CD1c-positive myeloid dendritic cell (primary cell): ENCODE data around the gene MVB12B.
"Not testable (repeated sequence)": the region's sequence is repeated elsewhere in the genome, so short reads cannot be mapped to it uniquely, and the experiment has no call there.

Experiments
- DNase-seq: peaks from one replicate; pipeline ENCODE4 v3.0.0-alpha.2; 2016; ENCODE audit errors: extremely low spot score

MVB12B gene, protein sequence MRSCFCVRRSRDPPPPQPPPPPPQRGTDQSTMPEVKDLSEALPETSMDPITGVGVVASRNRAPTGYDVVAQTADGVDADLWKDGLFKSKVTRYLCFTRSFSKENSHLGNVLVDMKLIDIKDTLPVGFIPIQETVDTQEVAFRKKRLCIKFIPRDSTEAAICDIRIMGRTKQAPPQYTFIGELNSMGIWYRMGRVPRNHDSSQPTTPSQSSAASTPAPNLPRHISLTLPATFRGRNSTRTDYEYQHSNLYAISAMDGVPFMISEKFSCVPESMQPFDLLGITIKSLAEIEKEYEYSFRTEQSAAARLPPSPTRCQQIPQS

DNA sequence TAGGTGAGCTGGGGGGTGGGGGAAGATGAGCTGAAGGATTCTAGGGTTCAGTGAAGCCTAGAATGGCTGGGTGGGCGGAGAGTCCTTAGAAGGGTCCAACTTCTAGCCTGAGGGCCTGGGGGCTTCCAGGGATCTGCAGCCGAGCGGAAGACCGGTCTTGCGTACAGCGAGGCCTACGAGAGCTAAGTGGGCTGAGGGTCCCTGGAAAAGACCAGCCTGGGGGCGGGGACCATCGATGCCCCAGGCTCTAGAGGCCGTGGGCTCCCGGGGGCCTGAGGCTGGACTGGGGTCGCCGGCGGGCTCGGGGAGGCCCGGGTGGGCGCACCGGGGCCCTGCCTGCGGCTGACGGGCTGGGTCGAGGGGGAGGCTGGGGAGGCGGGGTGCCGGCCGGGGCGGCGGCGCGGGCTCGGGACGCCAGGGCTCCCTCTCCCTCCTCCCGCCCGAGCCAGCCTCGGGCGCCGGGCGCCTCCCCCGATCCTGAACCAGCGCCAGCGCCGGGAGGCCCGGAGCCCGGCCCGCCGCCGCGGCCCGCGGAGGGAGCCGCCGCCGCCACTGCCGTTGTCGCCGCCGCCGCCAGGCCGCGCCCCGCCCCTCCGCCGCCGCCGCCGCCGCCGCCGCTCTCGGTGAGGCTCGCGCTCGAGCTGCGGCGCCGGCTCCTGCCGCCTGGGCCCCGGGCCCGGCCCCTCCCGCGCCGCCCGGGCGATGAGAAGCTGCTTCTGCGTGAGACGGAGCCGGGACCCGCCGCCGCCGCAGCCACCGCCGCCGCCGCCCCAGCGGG lies at the start of gene MVB12B:
Gene MVB12B, plus strand, starts transcription at position 602 of the 778 bp plus-strand sequence. Its CDS starts 101 bp downstream, at position 703.
- peak; percentile 70 for DNase-seq

DNA sequence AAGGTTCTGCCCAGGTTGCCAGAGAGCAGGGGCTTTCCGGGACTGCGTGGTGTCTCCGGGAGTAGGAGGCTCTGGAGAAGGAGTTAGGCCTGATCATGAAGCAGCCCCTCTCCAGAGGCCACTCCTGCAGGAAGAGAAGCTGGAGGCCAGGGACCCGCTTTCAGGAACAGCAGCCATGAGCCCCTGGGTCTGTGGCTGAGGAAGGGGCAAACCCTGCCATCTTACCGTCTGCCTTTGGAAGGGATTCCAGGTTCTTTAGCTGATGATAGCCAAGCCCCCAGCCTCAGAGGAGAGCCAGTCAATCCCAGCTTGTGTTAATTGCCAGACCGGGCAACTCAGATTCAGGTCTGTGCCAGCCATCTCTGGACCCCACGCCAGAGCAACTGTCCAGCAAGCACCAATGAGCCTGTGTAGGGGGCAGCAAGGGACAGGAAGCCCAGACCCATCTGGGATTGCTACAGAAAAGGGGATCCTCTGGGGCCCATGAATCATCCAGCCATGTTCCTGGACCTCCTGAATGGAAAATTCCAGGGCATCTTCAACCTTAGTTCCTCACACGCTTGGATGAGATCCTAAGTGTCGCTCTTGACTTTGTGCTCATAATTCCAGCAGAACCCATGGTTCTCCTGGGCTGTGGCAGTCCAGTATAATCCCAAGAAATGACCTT lies 42.7 kb upstream of the MVB12B start:
- no peak for DNase-seq

DNA sequence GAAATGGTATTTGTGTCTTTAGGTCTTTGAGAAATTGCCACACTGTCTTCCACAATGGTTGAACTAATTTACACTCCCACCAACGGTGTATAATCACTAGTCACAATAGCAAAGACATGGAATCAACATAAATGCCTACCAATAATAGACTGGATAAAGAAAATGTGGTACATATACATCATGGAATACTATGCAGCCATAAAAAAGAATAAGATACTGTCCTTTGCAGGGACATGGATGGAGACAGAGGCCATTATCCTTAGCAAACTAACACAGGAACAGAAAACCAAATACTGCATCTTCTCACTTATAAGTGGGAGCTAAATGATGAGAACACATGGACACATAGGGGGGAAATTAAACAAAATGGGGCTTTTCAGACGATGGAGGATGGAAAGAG lies 41.0 kb upstream of the MVB12B start:
- not testable (repeated sequence) for DNase-seq

DNA sequence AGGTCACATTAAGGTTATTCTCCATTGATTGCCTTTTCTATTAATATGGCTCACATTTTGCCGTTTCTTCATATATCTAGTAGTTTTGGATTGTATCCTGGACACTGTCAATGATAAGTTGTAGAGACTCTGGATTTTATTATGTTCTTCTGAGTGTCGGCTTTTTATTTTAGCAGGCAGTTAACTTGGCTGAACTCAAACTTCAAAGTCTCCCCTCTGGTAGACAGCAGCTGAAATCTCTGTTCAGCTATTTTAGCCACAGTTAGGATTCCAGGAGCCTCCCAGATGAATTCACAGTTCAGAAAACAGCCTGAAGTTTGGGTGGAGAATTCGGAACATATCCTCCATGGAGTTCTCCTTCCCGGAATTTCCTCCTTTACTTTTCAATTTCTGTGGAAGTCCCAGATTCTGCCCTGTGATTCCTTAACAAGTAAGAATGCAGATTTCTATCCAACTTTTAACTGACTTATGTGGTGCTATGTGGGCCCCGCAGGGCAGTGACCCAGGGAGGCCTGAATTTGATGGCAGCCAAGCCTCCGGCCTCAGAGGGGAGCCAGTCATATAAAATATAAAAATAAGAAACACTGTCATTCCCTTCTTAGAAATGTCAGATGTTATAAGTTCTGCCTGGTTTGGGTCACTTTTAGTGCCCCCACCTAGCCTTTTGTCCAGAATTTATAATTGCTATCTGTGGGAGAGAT lies 39.3 kb upstream of the MVB12B start:
- DNase-seq = no peak

DNA sequence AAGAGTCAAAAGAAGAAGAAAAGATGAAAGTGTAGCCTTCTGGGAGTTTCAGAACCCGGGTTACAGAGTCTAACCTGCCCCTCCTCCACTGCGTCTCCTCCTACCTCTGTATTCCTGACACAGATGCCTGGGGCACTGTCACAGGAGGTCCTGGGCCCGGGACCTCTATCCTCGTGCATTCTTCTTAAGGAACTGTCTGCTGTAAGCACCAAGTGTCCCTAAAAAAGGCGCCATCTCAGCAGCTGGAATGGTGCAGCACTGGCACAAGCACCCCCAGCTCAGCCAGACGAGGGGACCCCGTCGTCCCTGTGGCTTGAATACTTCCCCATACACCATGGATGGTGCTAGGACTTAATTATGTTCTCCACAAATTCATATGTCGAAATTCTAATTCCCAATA lies 35.8 kb upstream of the MVB12B start:
- DNase-seq = no peak

DNA sequence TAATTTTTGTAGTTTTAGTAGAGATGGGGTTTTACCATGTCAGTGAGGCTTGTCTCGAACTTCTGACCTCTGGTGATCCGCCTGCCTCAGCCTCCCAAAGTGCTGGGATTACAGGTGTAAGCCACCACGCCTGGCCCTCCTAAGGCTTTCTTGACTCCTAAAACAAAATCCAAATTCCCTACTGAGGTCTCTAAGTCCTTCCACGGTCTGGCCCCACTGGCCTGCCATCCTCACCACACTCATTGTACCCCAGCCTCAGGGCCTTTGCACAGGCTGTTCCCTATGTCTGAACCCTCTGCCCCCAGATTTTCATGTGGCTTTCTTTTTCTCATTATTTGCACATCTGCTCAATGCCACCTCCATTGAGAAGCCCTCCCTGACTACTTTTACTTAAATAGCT lies 34.7 kb upstream of the MVB12B start:
- DNase-seq = no peak

DNA sequence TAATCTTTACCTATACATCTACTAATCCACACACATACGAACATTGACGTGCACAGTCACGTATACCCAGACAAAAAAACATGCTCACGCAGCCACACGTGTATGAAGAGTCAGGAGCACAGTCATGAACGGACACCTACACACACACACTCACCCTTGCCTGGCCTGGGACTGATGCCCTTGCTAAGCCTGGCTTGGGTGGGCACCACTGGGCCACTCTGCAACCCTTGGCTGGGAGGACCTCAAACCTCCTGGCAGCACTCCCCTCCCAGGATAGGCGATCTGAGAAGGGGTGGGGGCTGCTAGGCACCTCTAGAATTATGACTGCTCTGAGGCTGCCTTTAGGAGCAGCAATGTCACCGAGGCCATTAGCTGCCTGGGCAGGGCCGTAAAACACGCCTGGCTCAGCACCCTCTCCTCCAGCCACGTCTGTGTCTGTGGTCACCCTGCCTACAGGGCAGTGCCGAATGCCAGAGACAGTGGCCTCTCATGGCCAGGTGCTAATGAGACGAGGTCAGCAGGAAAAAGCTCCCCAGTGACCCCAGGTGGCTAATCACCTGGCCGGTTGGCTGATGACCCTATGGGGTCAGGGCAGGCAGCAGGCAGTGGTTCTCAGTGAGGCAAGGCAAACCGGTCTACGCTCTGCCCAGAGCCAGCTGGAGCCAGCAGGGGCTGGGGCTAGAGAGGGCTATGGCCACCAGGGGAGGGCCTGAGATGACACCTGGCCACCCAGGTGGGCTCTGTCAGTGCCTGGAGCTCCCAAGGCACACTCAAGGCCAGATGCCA lies 33.7 kb upstream of the MVB12B start:
- DNase-seq = no peak

DNA sequence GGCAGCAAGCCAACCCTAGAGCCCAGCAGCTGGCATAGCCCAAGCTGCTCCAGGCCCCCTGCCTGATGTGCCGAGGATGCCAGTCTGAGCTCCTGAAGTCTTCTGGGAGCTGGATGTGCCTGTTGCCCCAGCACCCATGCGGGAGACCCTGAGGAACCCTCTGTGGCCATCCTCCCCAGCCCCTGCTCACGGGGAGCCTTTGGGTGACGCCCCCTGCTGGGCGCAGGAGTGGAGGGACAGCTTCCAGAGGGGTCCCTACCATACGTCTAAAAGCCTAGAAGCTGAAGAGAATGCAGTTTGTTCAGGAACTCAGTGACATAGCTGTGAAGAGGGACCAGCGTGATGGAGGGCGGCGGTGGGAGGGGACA lies 33.1 kb upstream of the MVB12B start:
- no peak for DNase-seq

DNA sequence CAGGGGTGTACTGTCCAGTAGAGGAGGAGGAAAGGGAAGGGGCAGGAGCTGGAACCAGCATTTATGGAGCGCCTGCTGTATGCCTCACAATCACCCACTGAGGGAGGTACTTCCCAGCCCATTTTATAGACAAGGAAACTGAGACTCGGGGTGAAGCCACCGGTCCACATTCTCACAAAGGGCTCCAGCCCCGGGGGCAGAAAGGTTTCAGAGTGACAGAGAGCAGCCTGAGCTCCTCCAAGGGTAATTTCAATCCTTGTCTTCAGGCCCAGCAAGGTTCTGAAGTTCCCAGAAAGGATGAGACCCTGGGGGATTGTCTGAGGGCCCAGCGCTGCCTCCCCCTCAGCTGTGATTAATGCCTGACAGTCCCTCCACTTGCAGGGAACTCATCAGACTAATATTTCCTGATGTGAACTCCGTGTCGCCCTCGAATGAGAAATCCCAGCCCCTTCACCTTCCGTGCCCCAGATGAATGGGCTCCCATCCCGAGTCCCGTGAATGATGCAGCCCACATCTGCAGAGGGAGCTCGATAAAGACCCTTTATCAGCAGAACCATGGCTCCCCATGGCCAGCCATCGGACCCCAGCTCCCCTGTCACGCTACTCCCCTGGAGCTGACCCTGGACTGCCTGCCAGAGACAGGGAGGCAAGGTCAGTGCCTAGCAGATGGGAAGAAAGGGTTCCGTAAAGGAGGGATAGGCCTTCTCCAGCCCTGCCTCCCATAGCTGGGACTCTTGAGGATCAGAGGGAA lies 32.1 kb upstream of the MVB12B start:
- no peak for DNase-seq

DNA sequence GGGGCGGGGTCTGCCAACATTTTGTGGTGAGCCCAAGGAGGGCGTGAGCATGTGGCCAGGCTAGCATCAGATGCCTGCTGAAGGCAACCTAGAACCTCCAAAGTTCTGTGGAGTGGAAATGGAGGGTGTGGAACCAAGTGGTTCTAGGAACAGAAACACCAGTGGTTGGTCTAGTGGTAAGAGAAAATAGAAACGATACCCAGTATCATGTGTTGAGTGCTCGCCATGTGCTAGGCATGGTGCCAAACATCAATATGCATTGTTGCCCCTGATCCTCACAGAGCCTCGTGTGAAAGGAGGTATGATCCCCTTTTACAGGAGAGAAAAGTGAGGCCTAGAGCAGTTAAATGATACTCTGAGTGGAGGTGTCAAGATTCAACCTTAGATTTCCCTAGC lies 31.5 kb upstream of the MVB12B start:
- DNase-seq = no peak

DNA sequence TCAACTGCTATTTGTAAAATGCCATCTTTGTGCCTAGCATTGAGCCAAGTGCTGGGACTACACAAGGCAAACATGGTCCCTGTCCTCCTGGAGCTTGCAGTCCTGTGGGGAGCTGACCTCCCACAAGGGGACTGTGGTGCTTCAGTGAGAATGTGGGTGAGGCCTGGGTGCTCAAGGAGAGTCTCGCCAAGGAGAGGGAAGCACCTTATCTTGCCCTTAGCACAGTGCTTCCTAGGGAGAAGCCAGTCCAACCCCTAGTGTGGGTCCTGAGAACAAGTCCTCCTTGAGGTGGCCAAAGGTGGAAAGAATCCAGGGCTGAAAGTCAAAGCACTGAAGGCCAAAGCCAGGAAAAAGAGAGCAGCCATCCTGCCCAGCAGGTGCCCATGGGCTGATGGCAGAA lies 31.1 kb upstream of the MVB12B start:
- DNase-seq = no peak

DNA sequence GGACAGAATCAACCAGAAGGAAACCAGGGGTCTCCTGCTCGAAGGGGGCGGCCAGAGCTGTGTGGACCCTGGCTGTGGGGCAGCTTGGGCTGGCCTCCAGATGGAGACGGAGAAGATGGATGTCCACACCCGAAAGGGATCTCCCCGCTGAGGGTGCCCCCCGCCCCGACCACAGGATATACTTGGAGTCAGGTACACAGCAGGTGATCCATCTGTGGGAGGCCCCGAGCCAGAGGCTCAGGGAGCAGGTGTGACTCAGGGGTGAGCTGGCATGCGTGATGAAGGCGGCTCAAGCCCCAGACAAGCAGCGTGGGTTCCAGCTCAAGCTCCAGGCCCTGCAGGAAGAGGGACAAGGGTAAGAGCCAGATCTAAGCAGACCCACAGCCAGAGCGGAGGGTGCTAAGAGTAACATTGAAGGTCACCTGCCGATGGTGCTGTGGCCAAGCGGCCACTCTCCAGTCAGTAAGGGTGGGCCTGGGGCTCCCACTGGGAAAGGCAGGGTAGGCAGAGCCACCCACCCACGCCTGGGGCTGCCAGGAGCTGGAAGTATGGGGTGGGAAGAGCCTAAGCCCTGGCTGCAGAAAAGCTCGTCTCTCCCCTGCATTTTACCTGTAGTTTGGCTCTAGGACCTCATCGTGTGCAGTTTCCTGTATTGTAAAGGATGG lies 30.6 kb upstream of the MVB12B start:
- DNase-seq = no peak

DNA sequence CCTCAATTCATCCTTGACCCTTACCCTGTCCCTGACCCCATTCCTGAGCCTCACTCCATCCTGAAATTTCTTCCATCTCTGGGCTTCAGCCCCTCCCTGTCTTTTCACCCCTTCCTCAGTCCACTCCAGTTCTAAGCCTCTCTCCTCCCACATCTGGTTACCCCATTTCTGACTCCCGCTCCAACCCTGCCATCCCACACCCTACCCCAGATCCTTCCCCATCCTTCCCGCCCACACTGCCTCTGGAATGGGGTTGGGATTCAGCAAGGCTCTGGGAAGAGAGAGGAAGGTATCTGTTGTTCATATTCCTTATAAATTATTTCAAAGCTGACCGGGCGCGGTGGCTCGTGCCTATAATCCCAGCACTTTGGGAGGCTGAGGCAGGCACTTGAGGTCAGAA lies 29.9 kb upstream of the MVB12B start:
- DNase-seq = no peak

DNA sequence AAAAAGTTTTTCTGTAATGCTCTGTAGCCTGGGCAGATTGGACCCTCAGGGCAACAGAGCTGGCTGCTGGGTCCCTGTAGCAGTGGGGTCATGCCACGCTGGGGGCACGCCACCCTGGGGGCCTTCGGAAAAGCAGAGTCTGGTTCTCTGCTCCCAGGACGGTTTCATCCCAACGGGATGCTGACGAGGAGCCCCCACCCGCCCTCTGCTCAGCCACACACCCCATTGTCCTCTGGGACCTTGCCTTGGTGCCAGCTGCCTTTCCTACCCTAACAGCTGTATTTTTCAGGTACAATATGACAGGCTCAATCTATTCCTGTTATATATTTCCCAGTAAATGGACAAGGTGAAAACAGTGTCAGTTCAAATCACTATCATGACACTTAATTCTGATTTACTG lies 29.0 kb upstream of the MVB12B start:
- no peak for DNase-seq

DNA sequence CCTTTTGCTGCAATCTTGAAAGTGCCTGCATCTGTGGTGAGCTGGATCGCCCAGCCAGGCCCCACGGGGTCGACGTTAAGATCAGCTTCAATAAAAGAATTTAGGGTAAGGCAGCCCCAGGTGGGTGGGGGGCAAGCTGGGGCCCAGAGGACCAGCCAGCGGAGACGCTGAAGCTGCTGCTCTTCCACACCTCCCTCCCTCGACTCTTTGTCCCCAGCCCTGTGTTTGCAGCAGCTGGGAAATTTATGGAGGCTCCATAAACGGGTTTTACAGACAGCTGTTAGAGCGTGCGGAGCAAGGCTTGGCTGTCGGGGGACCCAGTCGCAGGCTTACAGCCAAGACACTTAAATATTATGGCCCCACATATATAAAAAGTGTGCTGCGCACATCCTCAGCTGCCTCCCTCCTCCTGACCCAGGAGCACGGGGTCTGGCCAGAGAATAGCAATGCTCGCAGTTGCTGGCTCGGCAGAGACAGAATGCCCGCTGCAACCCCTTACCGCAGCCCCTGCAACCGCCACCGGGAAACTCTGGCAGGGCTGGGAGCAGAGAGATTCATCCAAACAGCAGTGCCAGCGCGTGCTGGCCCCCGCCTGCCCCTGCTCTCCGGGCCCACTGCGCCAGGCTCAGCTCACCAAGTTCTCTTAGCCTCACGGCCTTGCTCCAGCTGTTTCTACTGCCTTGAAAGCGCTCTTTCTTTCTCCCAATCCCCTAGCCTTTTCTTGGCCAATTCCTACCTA lies 28.4 kb upstream of the MVB12B start:
- no peak for DNase-seq

DNA sequence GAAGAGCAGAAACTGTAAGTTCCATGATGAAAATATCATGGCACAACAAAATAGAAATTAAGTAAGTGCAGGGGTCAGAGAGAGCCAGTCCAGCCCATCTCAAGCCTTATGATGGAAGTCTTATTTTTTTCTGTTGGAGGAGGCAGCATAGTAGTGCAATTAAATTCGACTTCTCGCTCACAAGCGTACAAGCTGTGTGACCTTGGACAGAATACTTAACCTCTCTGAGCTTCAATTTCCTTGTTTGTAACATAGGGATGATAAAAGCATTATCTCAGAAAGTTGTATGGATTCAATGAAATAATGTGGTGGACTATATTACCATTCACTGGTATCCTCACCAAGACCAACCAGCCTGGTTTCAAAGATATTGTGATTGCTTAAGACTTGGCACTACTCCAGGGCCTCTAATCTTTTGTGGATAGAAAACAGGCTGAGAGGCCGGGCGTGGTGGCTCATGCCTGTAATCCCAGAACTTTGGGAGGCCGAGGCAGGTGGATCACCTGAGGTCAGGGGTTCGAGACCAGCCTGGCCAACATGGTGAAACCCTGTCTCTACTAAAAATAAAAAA lies 26.8 kb upstream of the MVB12B start:
- DNase-seq = no peak

DNA sequence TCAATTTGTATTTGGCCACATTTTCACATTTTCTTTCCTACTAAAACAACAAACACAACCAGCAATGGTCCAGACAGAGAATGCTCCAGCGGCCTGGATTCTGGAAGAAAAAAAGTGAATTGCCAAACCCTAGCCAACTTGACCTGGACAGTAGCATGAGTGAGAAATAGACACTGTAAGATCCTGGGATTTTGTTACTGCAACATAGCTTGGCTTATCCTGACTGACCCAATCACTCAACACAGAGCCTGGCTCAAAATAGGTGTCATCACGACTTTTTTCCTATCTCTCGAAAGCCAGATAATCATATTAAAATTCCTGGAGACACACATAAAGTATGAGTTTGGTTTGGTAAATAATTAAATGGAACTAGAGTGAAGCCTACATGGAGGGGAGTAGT lies 25.4 kb upstream of the MVB12B start:
- no peak for DNase-seq

DNA sequence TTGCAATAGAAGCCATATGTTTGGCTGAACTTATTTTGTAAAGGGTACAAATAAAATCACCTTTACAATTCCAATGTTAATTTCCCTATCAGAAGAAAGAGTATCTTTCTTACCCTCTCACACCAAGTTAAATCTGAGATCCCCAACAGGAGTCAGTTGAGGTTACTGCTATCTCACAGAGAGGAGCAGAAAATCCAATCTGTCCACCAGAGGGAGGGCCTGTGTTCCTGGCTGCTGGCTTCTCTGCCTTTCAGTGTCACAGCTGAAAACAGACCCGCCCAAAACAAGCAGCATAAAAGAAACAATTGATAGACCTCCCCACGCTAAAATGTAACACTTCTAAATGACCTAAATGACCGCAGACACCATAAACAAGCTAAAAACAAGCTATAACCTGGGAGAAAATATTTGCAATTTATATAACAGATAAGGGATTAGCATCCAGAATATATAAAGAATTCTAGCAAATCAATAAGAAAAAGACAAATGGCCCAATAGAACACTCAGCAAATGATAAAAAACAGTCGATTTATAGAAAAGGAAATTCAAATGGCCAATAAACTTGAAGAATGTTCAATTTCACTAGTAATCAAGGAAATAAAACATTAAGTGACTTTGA lies 24.5 kb upstream of the MVB12B start:
- DNase-seq = peak; percentile 68

DNA sequence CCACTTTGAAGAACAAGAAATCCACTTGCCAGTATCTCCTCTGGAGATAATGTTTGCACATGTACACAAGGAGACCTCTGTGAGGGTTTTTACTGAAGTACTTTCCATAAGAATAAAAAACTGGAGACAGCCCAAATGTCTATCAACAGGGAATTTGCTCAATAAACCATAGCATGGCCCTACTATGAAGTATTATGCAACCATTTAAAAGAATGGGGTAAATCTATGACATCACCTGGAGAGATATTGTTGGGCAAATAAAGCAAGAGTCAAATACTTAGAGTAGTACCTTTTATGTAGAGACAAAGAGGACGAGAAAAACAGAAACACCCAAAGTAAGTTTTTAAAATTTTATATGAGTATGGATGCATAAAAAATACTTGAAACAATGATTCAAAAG lies 23.9 kb upstream of the MVB12B start:
- DNase-seq = no peak
